ENCODE results near the gene PTPRN2. TPM values are rescaled to one million over a fixed set of nuclear protein-coding genes. Genes with fewer than 3 reads are reported as not detected.

Gene PTPRN2
- polyA plus RNA-seq, 1 of the 3 experiments (the other 2 are of a cell fraction), result 4.0 TPM

DNA sequence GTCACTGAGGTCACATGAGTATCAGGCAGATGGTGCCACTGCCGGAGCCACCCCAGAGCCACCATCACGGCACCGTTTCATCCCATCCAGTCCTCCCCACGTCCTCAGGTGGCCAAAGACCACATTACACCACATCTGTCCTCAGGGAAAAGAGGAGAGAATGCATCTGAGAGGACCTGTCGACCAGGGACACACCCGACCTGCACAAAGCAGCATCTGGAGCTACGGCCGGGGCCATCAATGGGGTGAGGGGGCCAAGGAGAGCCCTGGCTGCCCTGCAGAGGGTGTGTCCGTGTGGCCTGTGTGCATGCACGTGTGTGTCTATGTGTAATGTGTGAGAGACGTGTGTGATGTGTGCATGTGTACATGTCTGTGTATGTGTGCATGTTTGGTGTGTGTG is 770.2 kb downstream of the PTPRN2 start:
- Histone ChIP-seq H3F3A (replicated peaks; ENCODE audit: insufficient read depth) (no peaks in the 10 kb centered on the region), H3K27ac (ENCODE audit: low read depth in 2 of 2, low read length in 1 of 2) (no peak overlapping the region), H3K79me2 (ENCODE audit: insufficient read depth) (no peaks in the 10 kb centered on the region), H3K4me2 (no peak overlapping the region), H3K9me3 (no peaks in the 10 kb centered on the region; the same call in 1 of the 2 replicates), H3K27me3 (ENCODE audit: insufficient read depth) (no peaks in the 10 kb centered on the region), H3K4me1 (ENCODE audit: control insufficient read depth in 1 of 2, insufficient read depth in 2 of 2, low read depth in 1 of 2, low read length in 1 of 2) (peaks cover 0 to 4% of the 10 kb centered on the region in 2 experiments; a peak in 1 of 4 replicates), H3K36me3 (replicated peaks in 1 of 2; ENCODE audit: control insufficient read depth in 1 of 2, insufficient read depth in 2 of 2, low read length in 1 of 2) (no peaks in the 10 kb centered on the region), H4K20me1 (ENCODE audit: insufficient read depth) (no peaks in the 10 kb centered on the region), H3K4me3 (ENCODE audit: low read depth in 2 of 2, low read length in 1 of 2) (no peak overlapping the region), H3K9ac (no peak overlapping the region), H3K9me2 (no peaks in the 10 kb centered on the region), H2AFZ (ENCODE audit: low read depth) (no peak overlapping the region)
- no peak for DNase-seq
- TF ChIP-seq EP300 (IDR thresholded peaks at IDR 0.05; ENCODE audit: borderline replicate concordance in 1 of 2, low read depth in 1 of 2, low read length in 1 of 2) (no peak), NFIC (IDR thresholded peaks at IDR 0.05; ENCODE audit: borderline replicate concordance) (no peak), ELF1 (IDR thresholded peaks at IDR 0.05) (no peak), FOSL2 (IDR thresholded peaks at IDR 0.05; ENCODE audit: borderline replicate concordance, low read depth) (no peak), EZH2phosphoT487 (IDR thresholded peaks at IDR 0.05; ENCODE audit: borderline replicate concordance, low read depth) (no peak), TEAD4 (IDR thresholded peaks at IDR 0.05; ENCODE audit: borderline replicate concordance, insufficient read depth) (no peak), JUND (IDR thresholded peaks at IDR 0.05) (no peak), FOXJ3 (CRISPR knock-in tag; IDR thresholded peaks at IDR 0.05) (no peak), TCF12 (IDR thresholded peaks at IDR 0.05) (no peak)
- TF ChIP-seq, protein P1, sequence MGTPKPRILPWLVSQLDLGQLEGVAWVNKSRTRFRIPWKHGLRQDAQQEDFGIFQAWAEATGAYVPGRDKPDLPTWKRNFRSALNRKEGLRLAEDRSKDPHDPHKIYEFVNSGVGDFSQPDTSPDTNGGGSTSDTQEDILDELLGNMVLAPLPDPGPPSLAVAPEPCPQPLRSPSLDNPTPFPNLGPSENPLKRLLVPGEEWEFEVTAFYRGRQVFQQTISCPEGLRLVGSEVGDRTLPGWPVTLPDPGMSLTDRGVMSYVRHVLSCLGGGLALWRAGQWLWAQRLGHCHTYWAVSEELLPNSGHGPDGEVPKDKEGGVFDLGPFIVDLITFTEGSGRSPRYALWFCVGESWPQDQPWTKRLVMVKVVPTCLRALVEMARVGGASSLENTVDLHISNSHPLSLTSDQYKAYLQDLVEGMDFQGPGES (IDR thresholded peaks at IDR 0.05; ENCODE audit: low read depth, low read length), result no peak
- TF ChIP-seq, protein P2, sequence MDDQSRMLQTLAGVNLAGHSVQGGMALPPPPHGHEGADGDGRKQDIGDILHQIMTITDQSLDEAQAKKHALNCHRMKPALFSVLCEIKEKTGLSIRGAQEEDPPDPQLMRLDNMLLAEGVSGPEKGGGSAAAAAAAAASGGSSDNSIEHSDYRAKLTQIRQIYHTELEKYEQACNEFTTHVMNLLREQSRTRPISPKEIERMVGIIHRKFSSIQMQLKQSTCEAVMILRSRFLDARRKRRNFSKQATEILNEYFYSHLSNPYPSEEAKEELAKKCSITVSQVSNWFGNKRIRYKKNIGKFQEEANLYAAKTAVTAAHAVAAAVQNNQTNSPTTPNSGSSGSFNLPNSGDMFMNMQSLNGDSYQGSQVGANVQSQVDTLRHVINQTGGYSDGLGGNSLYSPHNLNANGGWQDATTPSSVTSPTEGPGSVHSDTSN (IDR thresholded peaks at IDR 0.05), result no peak
- TF ChIP-seq, protein P3, sequence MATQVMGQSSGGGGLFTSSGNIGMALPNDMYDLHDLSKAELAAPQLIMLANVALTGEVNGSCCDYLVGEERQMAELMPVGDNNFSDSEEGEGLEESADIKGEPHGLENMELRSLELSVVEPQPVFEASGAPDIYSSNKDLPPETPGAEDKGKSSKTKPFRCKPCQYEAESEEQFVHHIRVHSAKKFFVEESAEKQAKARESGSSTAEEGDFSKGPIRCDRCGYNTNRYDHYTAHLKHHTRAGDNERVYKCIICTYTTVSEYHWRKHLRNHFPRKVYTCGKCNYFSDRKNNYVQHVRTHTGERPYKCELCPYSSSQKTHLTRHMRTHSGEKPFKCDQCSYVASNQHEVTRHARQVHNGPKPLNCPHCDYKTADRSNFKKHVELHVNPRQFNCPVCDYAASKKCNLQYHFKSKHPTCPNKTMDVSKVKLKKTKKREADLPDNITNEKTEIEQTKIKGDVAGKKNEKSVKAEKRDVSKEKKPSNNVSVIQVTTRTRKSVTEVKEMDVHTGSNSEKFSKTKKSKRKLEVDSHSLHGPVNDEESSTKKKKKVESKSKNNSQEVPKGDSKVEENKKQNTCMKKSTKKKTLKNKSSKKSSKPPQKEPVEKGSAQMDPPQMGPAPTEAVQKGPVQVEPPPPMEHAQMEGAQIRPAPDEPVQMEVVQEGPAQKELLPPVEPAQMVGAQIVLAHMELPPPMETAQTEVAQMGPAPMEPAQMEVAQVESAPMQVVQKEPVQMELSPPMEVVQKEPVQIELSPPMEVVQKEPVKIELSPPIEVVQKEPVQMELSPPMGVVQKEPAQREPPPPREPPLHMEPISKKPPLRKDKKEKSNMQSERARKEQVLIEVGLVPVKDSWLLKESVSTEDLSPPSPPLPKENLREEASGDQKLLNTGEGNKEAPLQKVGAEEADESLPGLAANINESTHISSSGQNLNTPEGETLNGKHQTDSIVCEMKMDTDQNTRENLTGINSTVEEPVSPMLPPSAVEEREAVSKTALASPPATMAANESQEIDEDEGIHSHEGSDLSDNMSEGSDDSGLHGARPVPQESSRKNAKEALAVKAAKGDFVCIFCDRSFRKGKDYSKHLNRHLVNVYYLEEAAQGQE (IDR thresholded peaks at IDR 0.05; ENCODE audit: low read depth, low read length), result no peak
- WGBS (ENCODE audit: low lambda C conversion rate), result 48% methylated on average over 11 of the region's 11 CpGs
- CTCF ChIA-PET, result no interaction called here
- POLR2A ChIA-PET, result no interaction called here
